Neural cell (in vitro differentiated cells): ENCODE measurements around the gene GRIFIN. TPM values are rescaled to one million over a fixed set of nuclear protein-coding genes. Genes with fewer than 3 reads are reported as not detected.

Experiments used
- H2AFZ ChIP-seq: fragments of 200-600, 300-800 bp; sonication (generic), shearing (Covaris generic); 2 replicates; pipeline ENCODE4 v1.6.0; 2014; ENCODE audit warnings: low read depth, mild to moderate bottlenecking, antibody characterized with exemption, low read length, moderate library complexity
- H3F3A ChIP-seq: fragments of 200-600 bp; shearing (Covaris generic); 2 replicates; pipeline ENCODE4 v1.6.1; 2016; ENCODE audit warnings: mild to moderate bottlenecking, moderate library complexity, mixed read lengths, antibody characterized with exemption, low read length; ENCODE audit not compliant: insufficient read depth, poor library complexity, severe bottlenecking
- H3K27ac ChIP-seq: fragments of 200-600, 300-800 bp; sonication (generic), shearing (Covaris generic); 2 replicates; pipeline ENCODE4 v1.5.1; 2014; ENCODE audit warnings: mild to moderate bottlenecking, low read length, moderate library complexity
- H3K27me3 ChIP-seq: fragments of 300-800, 200-600 bp; sonication (generic), shearing (Covaris generic); 2 replicates; pipeline ENCODE4 v1.6.0; 2014; ENCODE audit warnings: mild to moderate bottlenecking, low read depth, low read length, moderate library complexity; ENCODE audit not compliant: insufficient read depth
- H3K36me3 ChIP-seq: fragments of 300-800, 200-600 bp; sonication (generic), shearing (Covaris generic); 2 replicates; pipeline ENCODE4 v1.5.1; 2014; ENCODE audit warnings: mild to moderate bottlenecking, antibody characterized with exemption, low read length, moderate library complexity; ENCODE audit not compliant: insufficient read depth
- H3K4me2 ChIP-seq: fragments of 300-800, 200-600 bp; sonication (generic), shearing (Covaris generic); 2 replicates; pipeline ENCODE4 v1.6.0; 2014; ENCODE audit warnings: mild to moderate bottlenecking, low read length
- H3K4me3 ChIP-seq: fragments of 300-800, 200-600 bp; sonication (generic), shearing (Covaris generic); 2 replicates; pipeline ENCODE4 v1.5.1; 2014; ENCODE audit warnings: mild to moderate bottlenecking, low read length, moderate library complexity
- H3K79me2 ChIP-seq: fragments of 200-600 bp; shearing (Covaris generic); replicated peaks from 2 replicates; pipeline ENCODE4 v1.6.0; 2014; ENCODE audit warnings: mild to moderate bottlenecking, low read length, moderate library complexity; ENCODE audit not compliant: insufficient read depth
- H3K9ac ChIP-seq: fragments of 300-800, 200-600 bp; sonication (generic), shearing (Covaris generic); 2 replicates; pipeline ENCODE4 v1.6.1; 2016; ENCODE audit warnings: mild to moderate bottlenecking, low read length, mixed read lengths
- H3K9me2 ChIP-seq: fragments of 200-600 bp; shearing (Covaris generic); 2 replicates; pipeline ENCODE4 v1.6.1; 2016; ENCODE audit warnings: mild to moderate bottlenecking, low read length, mixed read lengths; ENCODE audit not compliant: insufficient read depth
- H3K9me3 ChIP-seq: fragments of 200-600, 300-800 bp; sonication (generic), shearing (Covaris generic); 2 replicates; pipeline ENCODE4 v1.6.1; 2016; ENCODE audit warnings: mild to moderate bottlenecking, mixed run types, low read length, moderate library complexity, mixed read lengths
- H4K20me1 ChIP-seq: fragments of 200-600 bp; shearing (Covaris generic); 2 replicates; pipeline ENCODE4 v1.6.1; 2016; ENCODE audit warnings: mild to moderate bottlenecking, mixed run types; ENCODE audit not compliant: insufficient read depth
- CTCF ChIP-seq: fragments of 450-650 bp; IDR thresholded peaks from 2 replicates; pipeline ENCODE4 v1.5.1; 2014; ENCODE audit warnings: antibody characterized with exemption, mild to moderate bottlenecking, moderate library complexity; ENCODE audit not compliant: poor library complexity, severe bottlenecking
- EP300 ChIP-seq: fragments of 450-650 bp; conservative IDR thresholded peaks from 2 replicates; pipeline ENCODE4 v1.6.1; 2014; ENCODE audit warnings: antibody characterized with exemption, mild to moderate bottlenecking, moderate library complexity; ENCODE audit not compliant: poor library complexity, severe bottlenecking
- EZH2 ChIP-seq: fragments of 200-600, 300-800 bp; shearing (Covaris generic), sonication (generic); IDR thresholded peaks from 2 replicates; pipeline ENCODE4 v1.6.1; 2014; ENCODE audit warnings: antibody characterized with exemption, low read length, borderline replicate concordance, mild to moderate bottlenecking; ENCODE audit not compliant: insufficient read depth, poor library complexity, severe bottlenecking
- MXI1 ChIP-seq: fragments of 450-650 bp; conservative IDR thresholded peaks from 2 replicates; pipeline ENCODE4 v1.6.1; 2014; ENCODE audit warnings: antibody characterized with exemption, mild to moderate bottlenecking; ENCODE audit not compliant: poor library complexity, severe bottlenecking
- POLR2AphosphoS5 ChIP-seq: IDR thresholded peaks from 2 replicates; pipeline ENCODE4 v1.6.1; 2012
- RAD21 ChIP-seq: fragments of 450-650 bp; conservative IDR thresholded peaks from 2 replicates; pipeline ENCODE4 v1.6.1; 2014; ENCODE audit warnings: antibody characterized with exemption, mild to moderate bottlenecking, moderate library complexity
- REST ChIP-seq: IDR thresholded peaks from 2 replicates; pipeline ENCODE4 v1.6.1; 2012; ENCODE audit warnings: borderline replicate concordance
- SMC3 ChIP-seq: fragments of 450-650 bp; conservative IDR thresholded peaks from 2 replicates; pipeline ENCODE4 v1.6.1; 2014; ENCODE audit warnings: antibody characterized with exemption, mild to moderate bottlenecking, moderate library complexity; ENCODE audit not compliant: poor library complexity
- TAF1 ChIP-seq: IDR thresholded peaks from 2 replicates; pipeline ENCODE4 v1.6.1; 2012; ENCODE audit warnings: low read depth
- polyA plus RNA-seq: library from polyadenylated mRNA; depleted of rRNA; stranded (reverse); fragments of >200 nt; gene quantifications from 2 replicates; pipeline ENCODE4 v1.2.3, GENCODE V29; 2014

Gene GRIFIN
- polyA plus RNA-seq, 1 donor from 2014 or later = not detected

DNA sequence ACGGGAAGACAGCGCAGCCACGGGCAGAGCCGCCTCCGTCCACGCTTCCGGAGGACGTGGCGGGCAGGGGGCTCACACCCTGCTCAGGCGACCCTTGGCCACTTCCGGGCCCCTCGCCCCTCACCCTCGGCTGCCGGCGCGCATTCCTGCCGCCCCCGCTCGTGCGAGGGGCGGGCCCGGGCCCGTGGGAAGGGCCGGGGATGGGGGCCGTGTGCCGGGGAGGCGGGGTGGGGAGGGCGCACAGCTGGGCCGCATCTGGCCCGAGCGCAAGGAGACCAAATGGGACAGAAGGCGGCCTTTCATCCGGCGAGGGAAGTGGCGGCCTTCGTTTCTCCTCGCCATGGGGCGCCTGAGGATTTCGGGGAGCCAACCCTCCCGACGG, 42.5 kb upstream of the GRIFIN start:
- Histone ChIP-seq H3K4me3 (peak overlapping the region; percentile 68), H3K4me2 (no peak overlapping the region), H4K20me1 (no peaks in the 10 kb centered on the region), H3K79me2 (peaks cover 29% of the 10 kb centered on the region), H3K9me2 (no peaks in the 10 kb centered on the region), H3K9me3 (no peaks in the 10 kb centered on the region), H3K27ac (no peak overlapping the region), H3F3A (no peaks in the 10 kb centered on the region), H3K36me3 (no peaks in the 10 kb centered on the region), H2AFZ (no peak overlapping the region), H3K9ac (no peak overlapping the region), H3K27me3 (peaks cover 10% of the 10 kb centered on the region)
- TF ChIP-seq CTCF (no peak), EP300 (no peak)

DNA sequence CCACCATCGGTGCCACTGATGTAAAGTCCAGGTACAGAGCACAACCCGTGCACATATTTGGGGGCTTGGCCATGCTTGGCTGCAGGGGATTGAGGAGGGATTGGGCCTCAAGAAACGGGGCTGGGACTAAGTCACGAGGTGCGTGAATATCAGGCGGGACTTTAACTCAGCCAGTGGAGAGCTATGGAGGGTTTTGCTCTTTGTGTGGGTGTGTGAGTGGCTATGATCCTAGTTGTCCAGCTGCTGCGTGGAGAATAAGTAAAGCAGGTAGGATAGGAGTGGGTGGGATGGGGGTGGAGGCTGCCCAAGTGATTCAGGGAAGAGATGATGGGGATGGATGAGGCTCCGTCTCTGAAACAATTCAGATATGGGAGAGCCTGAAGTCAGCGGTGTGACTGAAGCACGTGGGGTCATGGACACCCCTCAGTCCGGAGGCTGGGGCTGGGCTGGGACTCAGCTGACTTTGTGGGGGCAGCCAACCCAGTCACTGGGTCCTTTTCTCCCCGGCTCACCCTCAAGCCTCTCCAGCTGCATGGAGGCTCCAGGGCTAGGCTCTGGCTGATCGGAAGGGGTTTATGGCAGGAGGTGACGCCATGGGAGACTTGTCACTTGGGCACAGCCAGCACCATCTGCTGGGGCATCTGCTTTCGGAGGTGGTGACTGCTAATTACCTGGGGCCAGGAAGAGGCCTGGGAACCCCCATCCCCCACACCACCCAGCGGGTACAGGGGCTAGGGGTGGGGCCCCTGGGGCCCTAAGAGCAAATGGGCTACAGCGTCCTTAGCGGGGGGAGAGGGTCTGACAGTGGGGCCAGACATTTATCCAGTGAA, 41.7 kb upstream of the GRIFIN start:
- Histone ChIP-seq H3F3A (no peaks in the 10 kb centered on the region), H3K79me2 (peaks cover 25% of the 10 kb centered on the region), H3K9me2 (no peaks in the 10 kb centered on the region), H3K9me3 (no peaks in the 10 kb centered on the region), H3K4me3 (no peak overlapping the region), H3K27ac (no peak overlapping the region), H4K20me1 (no peaks in the 10 kb centered on the region), H3K9ac (no peak overlapping the region), H3K4me2 (no peak overlapping the region), H2AFZ (no peak overlapping the region), H3K36me3 (no peaks in the 10 kb centered on the region), H3K27me3 (peaks cover 10% of the 10 kb centered on the region)
- TF ChIP-seq EP300 (no peak), RAD21 (no peak), TAF1 (no peak)

DNA sequence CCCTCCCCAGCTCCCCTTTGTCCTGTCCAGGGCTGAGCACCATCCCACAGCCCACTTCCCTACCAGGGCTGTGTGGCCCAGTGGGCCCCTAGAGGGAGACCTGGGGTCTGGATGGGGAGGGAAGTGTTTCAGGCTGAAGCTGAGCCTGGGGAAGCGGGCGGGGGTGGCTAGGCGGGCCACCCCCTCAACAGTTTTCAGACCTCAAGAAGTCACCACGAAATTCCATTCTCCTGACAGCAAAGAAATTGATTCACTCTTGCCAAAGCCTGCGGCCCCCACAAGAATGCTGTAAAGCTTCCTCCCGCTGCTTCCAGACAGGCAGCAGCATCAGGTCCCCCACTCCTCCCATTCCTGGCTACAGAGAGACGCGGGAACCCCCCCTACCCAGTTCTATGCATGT, 40.8 kb upstream of the GRIFIN start:
- no peak overlapping the region for H3K9ac ChIP-seq

More for the DNA sequence above, 40.8 kb upstream of the GRIFIN start:
- H3K9me2 ChIP-seq = no peaks in the 10 kb centered on the region
- no peak overlapping the region for H2AFZ ChIP-seq
- no peaks in the 10 kb centered on the region for H4K20me1 ChIP-seq
- no peak overlapping the region for H3K4me2 ChIP-seq
- H3K27me3 ChIP-seq = peaks cover 10% of the 10 kb centered on the region
- H3K79me2 ChIP-seq = peaks cover 17% of the 10 kb centered on the region
- no peaks in the 10 kb centered on the region for H3K9me3 ChIP-seq
- H3F3A ChIP-seq = no peaks in the 10 kb centered on the region
- TF ChIP-seq REST (no peak), EP300 (no peak), TAF1 (no peak), CTCF (no peak), POLR2AphosphoS5 (no peak), EZH2 (no peak), RAD21 (no peak), SMC3 (no peak), MXI1 (no peak)
- H3K36me3 ChIP-seq = no peaks in the 10 kb centered on the region
- H3K27ac ChIP-seq = no peak overlapping the region
- H3K4me3 ChIP-seq = no peak overlapping the region
